Tibial nerve (tissue), 4 donors: ENCODE results near the gene DNAL4. TPM values are rescaled to one million over a fixed set of nuclear protein-coding genes. Genes with fewer than 3 reads are reported as not detected.

ENCODE experiments used
- DNase-seq, 2 donors: peaks; one replicate each; pipeline ENCODE4 v3.0.0-alpha.2; 2019; ENCODE audit warnings: low spot score in 2 of 2
- H3K27ac ChIP-seq, 4 donors: fragments of 200-600 bp; sonication (generic) in 3 of 4; one replicate each; pipeline ENCODE4 v1.5.1; 2017 to 2019; ENCODE audit warnings: mild to moderate bottlenecking in 1 of 4
- H3K27me3 ChIP-seq, 2 donors: fragments of 200-600 bp; sonication (generic) in 1 of 2; one replicate each; pipeline versions ENCODE4 v1.5.1 to v1.6.0; 2017 to 2019
- H3K36me3 ChIP-seq, 3 donors: fragments of 200-600 bp; sonication (generic); one replicate each; pipeline ENCODE4 v1.5.1; 2018 to 2019
- H3K4me1 ChIP-seq, 4 donors: fragments of 200-600 bp; sonication (generic) in 3 of 4; one replicate each; pipeline ENCODE4 v1.5.1; 2017 to 2019
- H3K4me3 ChIP-seq, 4 donors: fragments of 200-600 bp; sonication (generic) in 3 of 4; one replicate each; pipeline ENCODE4 v1.5.1; 2017 to 2019; ENCODE audit warnings: mild to moderate bottlenecking in 1 of 4, moderate library complexity in 1 of 4
- H3K9me3 ChIP-seq, 4 donors: fragments of 200-600 bp; sonication (generic) in 3 of 4; one replicate each; pipeline ENCODE4 v1.5.1; 2017 to 2019
- EP300 ChIP-seq, 2 donors: sonication (generic); formaldehyde crosslinking; IDR thresholded peaks; one replicate each; pipeline ENCODE4 v1.6.1; 2017; ENCODE audit warnings: antibody characterized with exemption in 2 of 2, mild to moderate bottlenecking in 1 of 2
- POLR2A ChIP-seq, 2 donors: fragments of 450-650 bp; IDR thresholded peaks; one replicate each; pipeline ENCODE4 v1.6.1; 2017; ENCODE audit warnings: antibody characterized with exemption in 2 of 2, mild to moderate bottlenecking in 2 of 2, moderate library complexity in 2 of 2
- WGBS, 2 donors: methylation state at CpG; one replicate each; pipeline ENCODE4 v1.1.5; 2018; 5-methylcytosine and 5-hydroxymethylcytosine counted together
- total RNA-seq, 4 donors: library from RNA; depleted of rRNA; stranded (reverse); fragments of >200 nt; gene quantifications; one replicate each; pipeline ENCODE4 v1.1.0, GENCODE V29; 2016
- TF ChIP-seq, protein P1 (sequence below), 5 experiments: fragments of 200-600 bp in 3 of 5; fragments of 450-650 bp in 2 of 5; sonication (generic) in 3 of 5; IDR thresholded peaks; one replicate each; pipeline ENCODE4 v1.5.1; 2016 to 2019; ENCODE audit warnings: antibody characterized with exemption in 5 of 5, mild to moderate bottlenecking in 3 of 5, moderate library complexity in 2 of 5

DNAL4 gene
- total RNA-seq, 4 donors from 2014 or later = 14.7 to 17.7 (median 17.1) TPM

- H3K4me3 ChIP-seq = no peak overlapping the region
- TF ChIP-seq EP300 (IDR thresholded peaks at IDR 0.05) (no peak), POLR2A (IDR thresholded peaks at IDR 0.05) (no peak)
- TF ChIP-seq, protein P1, sequence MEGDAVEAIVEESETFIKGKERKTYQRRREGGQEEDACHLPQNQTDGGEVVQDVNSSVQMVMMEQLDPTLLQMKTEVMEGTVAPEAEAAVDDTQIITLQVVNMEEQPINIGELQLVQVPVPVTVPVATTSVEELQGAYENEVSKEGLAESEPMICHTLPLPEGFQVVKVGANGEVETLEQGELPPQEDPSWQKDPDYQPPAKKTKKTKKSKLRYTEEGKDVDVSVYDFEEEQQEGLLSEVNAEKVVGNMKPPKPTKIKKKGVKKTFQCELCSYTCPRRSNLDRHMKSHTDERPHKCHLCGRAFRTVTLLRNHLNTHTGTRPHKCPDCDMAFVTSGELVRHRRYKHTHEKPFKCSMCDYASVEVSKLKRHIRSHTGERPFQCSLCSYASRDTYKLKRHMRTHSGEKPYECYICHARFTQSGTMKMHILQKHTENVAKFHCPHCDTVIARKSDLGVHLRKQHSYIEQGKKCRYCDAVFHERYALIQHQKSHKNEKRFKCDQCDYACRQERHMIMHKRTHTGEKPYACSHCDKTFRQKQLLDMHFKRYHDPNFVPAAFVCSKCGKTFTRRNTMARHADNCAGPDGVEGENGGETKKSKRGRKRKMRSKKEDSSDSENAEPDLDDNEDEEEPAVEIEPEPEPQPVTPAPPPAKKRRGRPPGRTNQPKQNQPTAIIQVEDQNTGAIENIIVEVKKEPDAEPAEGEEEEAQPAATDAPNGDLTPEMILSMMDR (IDR thresholded peaks at IDR 0.05) = no peak
- 70 to 73% methylated on average over 5 to 7 of the region's 7 CpGs for WGBS, 2 donors
These were observed 47.3 kb upstream of the DNAL4 start for GRCh38 chr22:38841211-38841610.

DNA sequence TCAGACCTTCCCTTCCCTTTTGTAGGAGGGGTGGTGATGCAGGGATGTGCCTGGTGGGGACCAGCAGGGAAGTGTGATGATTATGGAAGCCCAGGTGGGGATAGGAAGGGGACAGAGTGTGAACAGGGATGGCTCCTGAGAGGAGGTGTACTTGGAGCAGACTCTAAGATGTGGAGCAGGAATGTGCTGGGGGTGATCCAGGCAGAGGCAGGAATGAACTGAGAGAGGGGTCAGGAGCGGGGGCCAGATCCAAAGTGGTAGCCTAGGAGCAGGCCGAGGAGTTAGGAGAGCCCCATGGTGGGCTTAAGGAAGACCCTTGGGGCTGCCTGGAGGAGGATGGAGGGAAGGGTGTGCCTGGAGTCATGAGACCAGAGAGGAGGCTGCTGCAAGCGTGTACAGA lies 46.2 kb upstream of the DNAL4 start:
- peaks cover 0 to 40% of the 10 kb centered on the region in 2 donors for H3K27me3 ChIP-seq
- TF ChIP-seq, protein P1 (IDR thresholded peaks at IDR 0.05) = no peak
- no peaks in the 10 kb centered on the region for H3K36me3 ChIP-seq
- peaks cover 0 to 18% (median 3%) of the 10 kb centered on the region in 4 donors for H3K4me1 ChIP-seq
- no peak for DNase-seq
- H3K9me3 ChIP-seq = no peaks in the 10 kb centered on the region
- H3K4me3 ChIP-seq = no peak overlapping the region
- WGBS, 2 donors = 82 to 87% methylated on average over 3 of the region's 3 CpGs
- no peak overlapping the region for H3K27ac ChIP-seq

More at GRCh38 chr22:38841211-38841610, 47.3 kb upstream of the DNAL4 start:
- no peaks in the 10 kb centered on the region for H3K36me3 ChIP-seq
- H3K9me3 ChIP-seq = no peaks in the 10 kb centered on the region
- no peak for DNase-seq
- H3K4me1 ChIP-seq = peaks cover 0 to 18% (median 3%) of the 10 kb centered on the region in 4 donors
- peaks cover 0 to 43% of the 10 kb centered on the region in 2 donors for H3K27me3 ChIP-seq
- no peak overlapping the region for H3K27ac ChIP-seq

GRCh38 chr22:38839686-38840085 lies 45.7 kb upstream of the DNAL4 start:
- no peak overlapping the region for H3K4me3 ChIP-seq
- DNase-seq = no peak
- no peak overlapping the region for H3K27ac ChIP-seq
- TF ChIP-seq POLR2A (IDR thresholded peaks at IDR 0.05) = no peak
- TF ChIP-seq, protein P1 (IDR thresholded peaks at IDR 0.05) = no peak
- TF ChIP-seq EP300 (IDR thresholded peaks at IDR 0.05) = no peak
- peaks cover 0 to 36% of the 10 kb centered on the region in 2 donors for H3K27me3 ChIP-seq
- peaks cover 0 to 18% (median 3%) of the 10 kb centered on the region in 4 donors for H3K4me1 ChIP-seq
- H3K9me3 ChIP-seq = no peaks in the 10 kb centered on the region
- 85 to 95% methylated on average over 1 of the region's 1 CpG for WGBS, 2 donors
- no peaks in the 10 kb centered on the region for H3K36me3 ChIP-seq

DNA sequence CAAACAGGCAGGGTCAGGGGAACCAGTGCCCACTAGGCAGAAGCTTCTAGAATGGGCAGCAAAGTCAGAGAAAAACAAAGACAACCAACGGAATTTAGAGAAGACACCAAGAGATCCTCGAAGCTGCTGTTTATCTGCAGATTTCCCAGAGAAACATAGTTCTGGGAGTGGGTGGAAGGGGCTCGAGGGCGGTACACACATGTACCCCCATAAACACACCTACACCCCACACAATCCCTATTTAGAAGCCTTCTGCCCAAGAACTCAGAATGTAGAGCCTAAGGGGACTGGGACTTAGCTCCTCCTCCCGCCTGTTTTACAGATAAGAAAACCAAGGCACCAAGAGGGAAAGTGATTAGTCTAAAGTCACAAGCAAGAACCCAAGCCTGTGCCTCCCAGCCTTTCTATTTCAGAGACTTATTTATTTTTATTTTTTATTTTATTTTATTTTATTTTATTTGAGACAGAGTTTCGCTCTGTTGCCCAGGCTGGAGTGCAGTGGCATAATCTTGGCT lies 43.5 kb upstream of the DNAL4 start:
- H3K27ac ChIP-seq = no peak overlapping the region
- H3K36me3 ChIP-seq = no peaks in the 10 kb centered on the region
- H3K4me1 ChIP-seq = peaks cover 0 to 3% (median 0%) of the 10 kb centered on the region in 4 donors
- no peak overlapping the region for H3K4me3 ChIP-seq
- no peak for TF ChIP-seq EP300 (IDR thresholded peaks at IDR 0.05)
- TF ChIP-seq, protein P1 (IDR thresholded peaks at IDR 0.05) = no peak
- WGBS, 2 donors = 88 to 91% methylated on average over 6 of the region's 6 CpGs
- H3K27me3 ChIP-seq = peaks cover 0 to 26% of the 10 kb centered on the region in 2 donors
- no peaks in the 10 kb centered on the region for H3K9me3 ChIP-seq
- DNase-seq = no peak

DNA sequence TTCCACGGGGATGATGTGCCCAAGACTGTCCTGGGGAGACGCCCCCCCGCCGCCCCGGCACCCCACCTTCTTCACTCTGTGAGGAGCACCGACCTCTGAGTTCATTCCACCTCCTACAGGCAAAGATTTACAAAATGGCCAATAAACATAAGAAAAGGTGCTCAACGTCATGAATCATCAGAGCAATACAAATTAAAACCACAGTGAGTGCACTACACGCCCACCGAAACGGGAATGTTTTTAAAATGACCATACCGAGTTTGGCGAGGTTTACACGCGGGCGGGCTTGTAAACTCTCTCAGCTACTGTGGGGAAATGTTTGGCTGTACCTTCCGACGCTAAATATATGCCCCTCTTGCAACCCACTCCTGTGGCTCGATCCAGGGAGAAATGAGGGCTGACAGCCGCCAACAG lies 42.0 kb upstream of the DNAL4 start:
- H3K36me3 ChIP-seq = peaks cover 0 to 5% (median 0%) of the 10 kb centered on the region in 3 donors
- TF ChIP-seq POLR2A (IDR thresholded peaks at IDR 0.05) = no peak
- TF ChIP-seq, protein P1 (IDR thresholded peaks at IDR 0.05) = no peak
- TF ChIP-seq EP300 (IDR thresholded peaks at IDR 0.05) = no peak
- no peak overlapping the region for H3K27ac ChIP-seq
- peaks cover 0 to 11% of the 10 kb centered on the region in 2 donors for H3K27me3 ChIP-seq
- no peak overlapping the region for H3K4me3 ChIP-seq
- H3K4me1 ChIP-seq = no peaks in the 10 kb centered on the region
- no peak for DNase-seq
- H3K9me3 ChIP-seq = no peaks in the 10 kb centered on the region
- 51 to 53% methylated on average over 18 of the region's 19 CpGs for WGBS, 2 donors
